ENCODE data around the gene INAFM2.

DNA sequence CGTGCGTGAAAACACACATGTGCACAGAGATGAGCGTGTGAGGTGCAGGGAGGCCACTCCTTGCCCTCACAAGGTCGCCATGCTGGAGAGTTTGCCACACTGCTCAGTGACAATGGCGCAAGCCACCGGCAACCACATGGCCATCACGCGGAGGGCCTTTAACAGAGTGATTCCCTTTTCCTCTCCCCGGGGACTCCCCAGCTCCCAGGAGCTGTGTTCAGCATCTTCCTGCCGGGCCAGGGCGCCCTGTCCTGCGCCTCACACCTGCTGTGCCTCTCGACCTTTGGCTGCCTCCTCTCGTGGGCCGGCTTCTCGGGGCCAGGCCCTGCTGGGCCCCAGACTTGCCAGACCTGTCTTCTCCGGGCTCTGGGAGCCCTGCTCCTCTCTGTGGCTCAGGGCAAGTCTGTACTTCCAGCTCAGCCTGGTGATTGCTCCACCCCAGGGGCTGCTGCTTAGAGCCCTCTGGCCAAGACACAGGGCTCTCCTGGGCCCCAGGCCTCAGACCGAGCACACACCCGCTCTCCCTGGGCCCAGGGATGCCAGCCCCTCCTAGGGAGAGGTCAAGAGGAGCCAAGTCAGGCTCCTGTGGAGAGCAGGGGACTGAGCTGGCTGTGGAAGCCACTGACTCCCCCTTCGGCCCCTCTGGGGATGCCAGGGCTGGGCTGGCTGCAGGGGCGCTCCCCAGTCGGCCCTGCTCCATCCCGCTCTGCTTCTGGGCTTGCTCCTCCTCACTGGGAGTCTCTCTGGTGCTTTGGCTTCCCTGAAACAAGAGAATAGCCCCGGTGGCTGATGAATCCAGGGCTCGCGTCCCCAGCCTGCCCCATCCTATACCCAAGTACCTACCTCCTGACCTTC lies 11.7 kb downstream of the INAFM2 start:
- no peak for TF ChIP-seq EZH2 (IDR thresholded peaks at IDR 0.05; ENCODE audit: borderline replicate concordance, low read length)
- TF ChIP-seq, protein P1, sequence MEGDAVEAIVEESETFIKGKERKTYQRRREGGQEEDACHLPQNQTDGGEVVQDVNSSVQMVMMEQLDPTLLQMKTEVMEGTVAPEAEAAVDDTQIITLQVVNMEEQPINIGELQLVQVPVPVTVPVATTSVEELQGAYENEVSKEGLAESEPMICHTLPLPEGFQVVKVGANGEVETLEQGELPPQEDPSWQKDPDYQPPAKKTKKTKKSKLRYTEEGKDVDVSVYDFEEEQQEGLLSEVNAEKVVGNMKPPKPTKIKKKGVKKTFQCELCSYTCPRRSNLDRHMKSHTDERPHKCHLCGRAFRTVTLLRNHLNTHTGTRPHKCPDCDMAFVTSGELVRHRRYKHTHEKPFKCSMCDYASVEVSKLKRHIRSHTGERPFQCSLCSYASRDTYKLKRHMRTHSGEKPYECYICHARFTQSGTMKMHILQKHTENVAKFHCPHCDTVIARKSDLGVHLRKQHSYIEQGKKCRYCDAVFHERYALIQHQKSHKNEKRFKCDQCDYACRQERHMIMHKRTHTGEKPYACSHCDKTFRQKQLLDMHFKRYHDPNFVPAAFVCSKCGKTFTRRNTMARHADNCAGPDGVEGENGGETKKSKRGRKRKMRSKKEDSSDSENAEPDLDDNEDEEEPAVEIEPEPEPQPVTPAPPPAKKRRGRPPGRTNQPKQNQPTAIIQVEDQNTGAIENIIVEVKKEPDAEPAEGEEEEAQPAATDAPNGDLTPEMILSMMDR (conservative IDR thresholded peaks at IDR 0.05 in 1 of 2, IDR thresholded peaks at IDR 0.05 in 1 of 2; ENCODE audit: extremely low read depth in 1 of 2, insufficient read depth in 1 of 2, low read depth in 1 of 2, low read length in 2 of 2), result no peak

All from mammary epithelial cell (primary cell).